HT-29 (cell line): Measurements from ENCODE around the gene SFXN5. TPM values are rescaled to one million over a fixed set of nuclear protein-coding genes. Genes with fewer than 3 reads are reported as not detected.

Experiments
- DNase-seq: peaks from one replicate; pipeline ENCODE4 v3.0.0-alpha.2; 2015; ENCODE audit warnings: low spot score
- total RNA-seq: library from RNA; depleted of rRNA; stranded (reverse); fragments of >200 nt; shearing (Covaris generic); gene quantifications from 2 replicates; pipeline ENCODE4 v1.2.3, GENCODE V29; 2014

SFXN5 gene
- total RNA-seq, 1 experiment from 2014 or later: 49.4 TPM

DNA sequence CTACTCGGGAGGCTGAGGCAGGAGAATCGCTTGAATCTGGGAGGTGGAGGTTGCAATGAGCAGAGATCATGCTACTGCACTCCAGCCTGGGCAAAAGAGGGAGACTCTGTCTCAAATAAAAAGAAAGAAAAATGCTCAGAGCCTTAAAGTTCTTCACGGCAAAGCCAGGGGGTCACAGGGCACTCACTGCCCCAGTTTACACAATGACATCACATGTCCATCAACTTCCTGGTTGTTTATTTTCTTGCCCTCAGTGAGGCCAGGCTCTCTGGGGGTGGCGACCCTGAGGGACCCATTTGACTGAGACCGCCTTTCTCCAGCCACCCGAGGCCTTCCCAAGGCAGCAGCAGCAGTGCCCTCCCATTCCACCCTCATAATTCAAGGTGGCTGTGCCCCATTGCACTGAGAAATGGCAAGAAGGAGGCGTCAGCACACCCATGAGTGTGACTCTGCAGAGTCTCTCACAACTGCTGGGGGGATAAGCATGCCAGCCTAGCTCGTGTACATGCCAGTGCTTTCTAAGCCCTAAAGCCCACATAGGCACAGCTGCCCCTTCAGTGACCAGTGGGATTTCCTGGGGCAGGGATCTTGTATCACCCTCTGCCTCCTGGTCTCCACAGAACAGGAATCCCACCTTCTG, 50.0 kb downstream of the SFXN5 start:
- no peak for DNase-seq

DNA sequence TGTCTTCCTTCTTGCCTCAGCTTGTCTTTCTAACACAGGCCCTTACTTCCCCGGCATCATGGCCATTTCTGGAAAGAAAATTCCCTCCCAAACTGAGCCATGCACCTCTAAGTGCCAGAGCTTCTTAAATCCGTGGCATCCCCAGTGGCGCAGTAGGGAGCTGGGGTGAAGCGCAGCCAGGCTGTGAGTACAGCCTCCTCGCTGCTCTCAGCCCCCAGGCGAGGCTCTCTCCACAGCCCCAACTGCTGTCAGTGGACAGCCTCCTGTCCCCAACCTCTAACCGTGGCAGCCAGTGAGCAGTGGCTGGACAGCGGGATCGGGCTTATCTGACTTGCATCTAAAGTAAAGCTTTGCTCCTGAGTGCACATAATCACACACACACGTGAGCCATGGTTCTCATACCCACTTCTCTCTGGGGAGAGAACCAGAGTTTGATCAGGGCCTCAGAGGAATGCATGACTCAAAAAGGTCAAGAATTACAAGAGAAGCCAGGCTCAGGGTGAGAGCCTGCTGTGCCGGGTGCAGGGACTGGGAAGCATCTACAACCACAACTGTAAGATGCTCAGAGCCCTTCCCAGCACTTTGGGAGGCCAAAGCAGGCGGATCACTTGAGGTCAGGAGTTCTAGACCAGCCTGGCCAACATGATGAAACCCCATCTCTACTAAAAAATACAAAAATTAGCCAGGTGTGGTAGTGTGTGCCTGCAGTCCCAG, 50.7 kb downstream of the SFXN5 start:
- no peak for DNase-seq

DNA sequence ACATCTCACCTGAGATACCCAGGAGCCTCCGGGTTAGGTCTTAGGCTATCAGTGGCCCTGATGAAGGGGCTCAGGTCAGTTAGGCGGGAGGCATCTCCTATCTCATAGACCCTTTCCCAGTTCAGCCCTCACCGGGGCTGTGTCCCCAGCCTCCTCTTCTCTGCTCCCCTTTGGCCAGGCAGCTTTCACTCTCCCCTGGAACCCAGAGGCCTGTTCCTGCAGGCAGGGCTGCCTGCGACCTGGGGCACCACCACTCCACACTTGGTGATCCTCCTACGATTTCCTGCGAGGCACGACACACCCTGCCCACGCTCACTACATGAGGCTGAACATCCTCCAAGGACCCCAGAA, 51.2 kb downstream of the SFXN5 start:
- no peak for DNase-seq

DNA sequence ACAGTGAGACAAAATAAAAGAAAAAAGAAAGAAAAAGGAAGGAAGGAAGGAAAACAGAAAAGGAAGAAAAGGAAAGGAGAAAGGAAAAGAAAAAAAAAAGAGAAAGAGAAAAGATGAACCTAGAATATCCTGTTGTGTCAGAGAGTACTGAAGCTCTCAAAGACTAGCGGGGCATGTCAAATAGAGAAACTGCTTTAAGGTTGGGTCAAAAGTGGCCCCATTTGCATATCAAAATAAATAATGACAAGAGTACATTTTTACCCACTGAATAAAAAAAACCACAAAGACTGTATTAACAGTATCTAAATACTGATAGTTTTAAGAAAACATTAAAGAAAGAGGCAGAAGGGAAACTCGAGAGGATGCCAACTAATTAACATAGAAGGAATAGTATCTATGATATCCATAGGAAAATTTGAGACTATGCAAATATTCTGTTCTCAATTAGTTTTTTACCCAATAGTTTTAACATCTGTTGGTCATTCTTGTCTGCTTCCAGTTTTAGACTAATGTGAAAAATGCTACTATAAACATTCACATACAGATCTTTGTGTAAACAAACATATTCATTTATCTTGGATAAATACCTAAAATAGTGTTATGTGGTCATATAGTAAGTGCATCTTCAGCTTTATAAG, 53.2 kb downstream of the SFXN5 start:
- no peak for DNase-seq

DNA sequence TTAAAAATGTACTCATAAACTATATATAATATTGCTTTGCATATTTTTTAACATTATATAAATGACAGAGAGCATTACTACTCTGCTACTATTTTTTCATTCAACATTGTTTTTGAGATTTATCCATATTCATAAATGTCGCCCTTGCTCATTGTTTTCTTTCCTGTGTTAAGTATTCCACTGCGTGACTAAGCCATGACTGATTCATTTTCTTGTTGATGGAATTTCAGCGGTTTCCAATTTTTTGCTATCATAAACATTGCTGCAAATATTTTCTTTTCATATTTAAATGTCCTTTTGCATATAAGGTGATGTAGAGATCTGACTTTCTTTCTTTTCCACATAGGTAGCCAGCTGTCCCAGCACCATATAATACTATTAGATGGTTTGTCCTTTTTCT, 57.6 kb downstream of the SFXN5 start:
- no peak for DNase-seq

DNA sequence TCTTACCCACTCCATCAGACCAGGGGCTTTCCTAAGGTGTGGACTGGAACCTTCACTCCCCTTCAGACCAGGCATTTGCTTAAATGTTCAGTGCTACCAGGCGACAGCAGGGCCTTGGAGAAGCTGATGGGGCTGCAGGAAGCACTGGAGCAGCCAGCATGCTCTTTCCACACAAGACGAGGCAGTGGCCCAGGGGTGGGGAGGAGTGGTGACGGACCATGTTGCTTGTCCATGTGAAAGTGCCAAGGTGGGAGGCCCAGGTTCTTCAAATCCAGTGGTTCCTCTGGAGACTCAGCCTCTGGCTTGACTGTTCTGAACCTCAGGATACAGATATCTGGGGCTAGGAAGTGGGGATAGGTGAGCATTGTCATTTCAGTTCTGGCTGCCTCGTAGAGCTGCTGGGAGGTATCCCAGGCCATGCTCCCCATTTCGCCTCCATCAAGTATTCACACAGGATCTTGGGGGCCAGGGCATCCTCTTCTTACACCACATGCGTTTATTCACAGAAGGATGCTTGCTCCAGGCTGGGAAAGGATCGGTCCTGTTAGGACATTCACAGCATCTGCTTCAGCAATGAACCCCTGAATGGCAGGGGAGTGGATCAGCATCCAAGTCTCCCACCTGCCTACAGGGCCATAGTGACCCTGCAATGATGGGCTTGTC, 62.2 kb downstream of the SFXN5 start:
- no peak for DNase-seq

DNA sequence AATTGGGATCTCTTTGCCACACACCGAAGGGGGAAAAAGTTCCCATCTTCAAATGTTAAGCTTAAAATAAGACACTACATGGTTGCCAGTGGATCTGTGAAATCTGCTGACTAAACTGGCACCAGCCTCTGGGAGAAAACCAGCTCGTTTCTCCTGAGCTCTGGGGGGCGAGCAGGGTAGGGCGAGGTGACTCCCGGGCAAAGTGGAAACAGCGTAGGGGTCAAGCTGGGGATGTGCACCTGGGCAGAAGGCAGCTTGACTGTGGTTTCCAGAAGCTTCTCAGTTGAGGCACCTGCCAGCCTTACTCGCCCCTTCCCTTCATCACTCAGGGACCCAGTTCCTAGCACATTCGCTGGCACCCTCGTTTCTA, 62.8 kb downstream of the SFXN5 start:
- no peak for DNase-seq

DNA sequence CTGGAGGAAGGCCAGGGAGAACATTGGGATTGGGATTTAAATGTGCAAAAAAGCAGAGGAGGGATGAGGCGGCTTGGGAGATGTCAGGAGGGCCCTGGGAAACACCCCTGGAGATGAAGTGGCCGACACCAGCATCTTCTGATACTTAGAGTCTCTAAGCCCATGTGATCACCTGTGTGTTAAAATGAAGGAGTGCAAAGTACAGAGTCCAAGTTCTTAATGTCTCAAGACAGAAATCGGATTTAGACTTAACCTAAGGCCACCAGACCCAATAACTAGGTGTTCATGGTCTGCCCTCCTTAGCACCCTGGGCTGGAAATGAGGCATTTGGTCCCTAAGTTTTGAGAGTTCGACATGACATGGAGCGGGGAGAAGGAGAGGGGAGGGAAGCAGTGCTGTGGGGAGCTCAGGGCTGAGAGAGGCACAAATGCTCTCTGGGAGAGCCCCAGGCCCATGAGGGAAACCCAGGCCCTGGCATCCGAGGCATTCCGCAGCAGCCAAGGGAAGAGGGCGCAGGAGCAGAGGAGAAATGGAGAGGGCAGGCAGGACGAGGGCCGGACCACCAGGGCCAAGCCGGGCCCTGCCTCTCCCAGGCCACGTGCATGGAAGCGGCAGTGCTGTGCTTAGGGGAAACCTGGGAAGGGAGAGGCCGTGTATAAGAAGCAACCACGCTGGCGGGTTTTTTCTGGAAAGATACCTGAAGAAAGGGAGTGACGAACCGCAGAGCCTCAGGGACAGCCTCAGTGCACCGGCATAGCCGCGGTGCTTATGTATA, 63.3 kb downstream of the SFXN5 start:
- no peak for DNase-seq

DNA sequence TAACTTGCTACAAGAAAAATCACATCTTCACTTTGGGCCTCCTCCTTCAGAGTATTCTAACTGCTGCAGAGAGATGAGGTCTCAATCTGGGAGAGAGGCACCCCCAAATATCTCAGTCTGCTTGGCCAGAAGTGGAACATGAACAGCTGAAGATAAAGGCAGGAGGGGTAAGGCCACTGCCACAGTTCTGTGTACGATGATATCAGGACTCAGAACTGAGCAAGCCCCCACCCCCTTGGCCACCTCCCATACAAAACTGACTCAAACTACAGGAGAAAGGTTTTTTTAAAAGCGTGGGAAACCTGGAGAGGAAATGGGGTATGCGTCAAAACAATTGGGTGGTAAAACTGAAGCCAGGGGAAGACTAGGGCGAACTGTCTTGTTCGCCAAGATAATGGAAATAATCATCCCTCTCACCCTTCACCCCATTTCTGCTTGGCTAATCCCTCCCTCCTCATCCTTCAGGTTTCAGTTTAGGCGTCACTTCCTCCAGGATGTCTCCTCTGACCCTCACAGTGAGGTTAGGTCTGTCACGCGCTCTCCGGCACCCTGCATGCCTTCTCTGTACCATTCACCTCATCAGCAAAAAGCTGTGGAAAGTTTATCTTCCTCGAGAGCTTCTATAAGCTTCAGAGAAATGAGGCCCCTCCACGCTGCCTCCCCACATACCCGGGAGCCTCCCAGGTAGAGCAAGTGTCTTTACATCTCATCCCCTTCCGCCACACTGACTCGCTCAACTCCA, 64.4 kb downstream of the SFXN5 start:
- no peak for DNase-seq

DNA sequence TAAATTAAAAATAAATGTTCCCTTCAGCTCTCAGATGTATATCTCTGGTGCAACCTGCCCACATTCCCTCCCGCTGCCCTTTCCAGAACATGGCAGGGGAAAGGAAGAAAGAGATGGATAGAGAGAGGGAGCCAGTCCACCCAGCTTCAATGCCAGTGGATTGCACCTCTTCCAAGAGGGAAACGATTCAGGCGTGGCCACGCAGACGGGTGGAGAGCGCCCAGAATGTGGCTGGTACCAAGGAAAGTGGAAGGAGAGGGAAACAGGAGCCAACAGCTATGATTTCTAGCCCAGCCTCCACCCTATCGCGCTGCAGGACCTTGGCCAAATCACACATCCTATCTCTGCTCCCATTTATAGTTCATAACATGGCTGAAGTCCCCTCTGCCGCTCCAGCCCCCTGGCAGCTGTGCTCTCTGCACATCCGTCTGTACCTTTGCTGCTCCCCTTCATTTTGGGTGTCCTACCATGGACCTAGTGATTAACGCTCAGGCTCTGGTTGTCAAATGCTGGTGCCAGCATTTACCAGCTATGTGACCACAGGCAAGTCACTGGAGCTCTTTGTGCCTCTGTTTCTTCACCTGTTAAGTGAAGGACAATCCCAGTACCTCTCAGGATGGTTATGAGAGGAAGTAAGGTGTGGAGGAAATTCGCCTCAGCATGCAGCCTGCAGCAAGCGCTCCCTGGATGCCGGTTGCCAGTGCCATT, 66.5 kb downstream of the SFXN5 start:
- no peak for DNase-seq

DNA sequence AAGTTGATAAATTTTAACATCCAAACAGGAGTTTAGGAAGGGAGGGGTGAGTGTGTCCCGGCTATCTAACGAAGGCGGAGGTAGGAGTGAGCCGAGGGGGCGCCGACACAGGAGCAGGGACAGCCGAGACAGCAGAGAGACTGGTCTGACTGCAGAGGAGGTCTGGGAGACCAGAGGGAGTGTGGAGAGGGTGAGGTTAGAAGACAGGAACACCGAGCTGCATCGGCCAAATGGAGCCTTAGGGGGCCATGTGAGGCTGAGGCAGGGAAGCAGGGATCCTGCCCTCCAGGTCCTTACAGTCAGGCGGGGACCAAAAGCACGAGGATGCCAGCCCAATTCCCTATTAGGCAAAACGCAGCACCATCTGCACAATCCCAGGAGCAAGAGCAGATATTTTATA, 67.0 kb downstream of the SFXN5 start:
- DNase-seq: no peak

DNA sequence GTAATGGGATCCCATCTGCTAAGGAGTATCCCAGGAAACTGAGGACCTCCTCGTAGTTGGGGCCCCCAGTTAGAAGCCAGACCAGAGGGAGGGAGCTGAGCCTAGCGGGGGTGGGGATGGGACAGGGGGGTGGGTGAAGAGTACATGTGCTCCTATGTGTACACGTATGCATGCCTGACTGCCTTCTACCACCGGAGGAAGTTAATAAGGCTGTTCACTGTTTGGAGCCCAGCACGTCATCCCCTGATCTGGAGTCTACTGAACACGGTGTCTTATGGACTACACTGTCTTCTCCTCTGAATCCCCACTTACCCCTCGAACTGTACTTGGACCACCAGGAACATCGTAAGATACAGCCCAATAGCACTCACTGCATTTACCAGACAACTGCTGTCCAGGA, 68.5 kb downstream of the SFXN5 start:
- DNase-seq: no peak

DNA sequence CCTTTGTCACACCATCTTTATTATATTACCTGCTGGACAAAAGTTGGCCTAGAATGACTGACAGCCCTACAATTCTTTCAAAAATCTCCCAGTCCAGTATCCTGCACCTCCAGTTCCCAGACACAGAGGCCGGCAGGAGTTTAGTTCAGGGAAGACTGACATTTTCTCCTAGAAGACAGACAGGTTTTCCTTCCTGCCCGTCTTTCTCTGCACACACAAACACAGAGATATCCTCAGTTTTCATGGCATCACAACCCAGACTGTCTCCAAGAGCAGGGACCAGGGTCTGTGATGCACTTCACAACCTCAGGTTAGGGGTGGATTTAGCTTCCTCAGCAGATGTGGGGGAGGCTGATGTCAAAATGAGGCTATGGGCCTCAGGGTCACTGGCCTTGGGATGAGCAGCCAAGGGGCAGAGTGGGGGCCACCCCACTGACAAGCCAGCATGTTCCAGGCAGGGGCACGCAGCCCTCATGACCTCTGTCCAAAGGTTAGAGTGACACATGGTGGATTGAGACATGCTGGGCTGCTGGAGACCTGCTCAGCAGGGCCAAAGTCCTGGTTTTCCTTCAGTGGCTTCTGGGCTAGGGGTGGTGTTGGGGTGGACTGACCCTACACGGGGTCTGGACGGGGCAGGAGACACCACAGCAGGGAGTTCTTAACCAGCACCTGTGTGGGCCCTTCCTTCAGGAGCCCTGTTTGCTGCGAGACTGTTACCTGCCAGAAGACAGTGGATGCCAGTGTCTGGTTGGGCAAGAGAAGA, 70.5 kb downstream of the SFXN5 start:
- DNase-seq: no peak

DNA sequence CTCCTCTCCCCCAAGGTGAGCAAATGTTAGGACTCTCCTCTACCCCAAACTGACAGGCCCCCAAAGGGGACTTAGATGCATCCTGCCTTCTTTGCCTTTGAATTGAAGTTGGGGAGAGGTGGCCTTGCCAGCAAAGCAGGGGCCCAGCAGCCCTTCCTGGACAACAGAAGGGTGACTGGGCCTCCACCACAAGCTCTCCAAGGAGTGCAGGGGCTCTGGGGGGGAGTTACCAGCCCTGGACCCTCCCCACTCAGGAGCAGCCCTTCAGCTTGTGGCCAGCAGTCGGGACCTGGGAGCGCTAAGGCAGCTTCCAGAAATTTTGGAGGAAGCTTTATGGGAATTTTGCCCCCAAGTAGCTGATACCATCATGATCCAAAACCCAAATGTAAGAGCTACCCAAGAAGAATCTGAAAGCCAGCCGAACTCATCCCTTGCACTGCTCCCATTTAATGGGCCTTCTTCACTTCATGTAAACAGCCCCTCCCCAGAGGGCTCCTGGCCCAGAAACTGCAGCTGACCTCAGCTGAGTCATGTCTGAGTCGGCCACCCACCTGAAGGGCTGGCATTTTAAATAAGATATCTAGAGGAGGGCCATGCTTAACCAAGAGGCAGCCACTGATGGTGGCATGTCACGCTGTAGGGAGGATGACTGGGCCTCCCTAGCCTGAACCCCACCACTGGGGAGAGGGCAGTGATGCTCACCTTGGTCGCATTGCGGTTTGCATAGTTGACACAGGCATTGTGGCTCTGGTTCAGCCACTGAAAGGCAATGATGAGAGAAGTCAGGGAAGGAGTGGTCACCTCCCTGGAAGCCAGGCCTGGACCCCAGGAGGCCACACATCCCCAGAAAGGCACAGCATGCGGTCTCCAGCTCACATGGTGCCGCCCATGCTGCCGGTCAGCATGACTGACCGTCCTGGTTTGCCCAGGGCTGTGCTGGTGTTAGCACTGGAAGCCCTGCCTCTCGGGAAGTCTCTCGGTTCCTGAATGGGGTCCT, 71.5 kb downstream of the SFXN5 start:
- DNase-seq: no peak

DNA sequence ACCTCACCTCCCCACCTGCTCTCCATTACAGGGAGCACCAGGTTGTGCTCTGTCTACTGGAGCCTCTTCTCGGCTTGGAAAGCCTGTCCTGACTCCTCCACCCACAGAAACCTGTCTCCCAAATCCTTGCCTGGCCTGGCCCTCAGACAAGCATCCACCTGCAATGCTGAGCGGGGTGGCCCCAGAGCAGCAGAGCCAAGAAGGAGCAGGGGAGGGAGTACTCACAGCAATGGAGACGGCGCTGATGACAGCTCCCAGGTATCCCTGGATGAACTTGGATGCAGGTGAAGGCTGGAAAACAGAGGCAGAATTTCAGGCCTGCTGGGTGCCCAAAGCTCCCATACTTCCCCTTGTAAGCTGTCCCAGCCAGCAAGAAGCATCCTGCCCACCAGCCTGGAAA, 72.8 kb downstream of the SFXN5 start:
- DNase-seq: no peak

DNA sequence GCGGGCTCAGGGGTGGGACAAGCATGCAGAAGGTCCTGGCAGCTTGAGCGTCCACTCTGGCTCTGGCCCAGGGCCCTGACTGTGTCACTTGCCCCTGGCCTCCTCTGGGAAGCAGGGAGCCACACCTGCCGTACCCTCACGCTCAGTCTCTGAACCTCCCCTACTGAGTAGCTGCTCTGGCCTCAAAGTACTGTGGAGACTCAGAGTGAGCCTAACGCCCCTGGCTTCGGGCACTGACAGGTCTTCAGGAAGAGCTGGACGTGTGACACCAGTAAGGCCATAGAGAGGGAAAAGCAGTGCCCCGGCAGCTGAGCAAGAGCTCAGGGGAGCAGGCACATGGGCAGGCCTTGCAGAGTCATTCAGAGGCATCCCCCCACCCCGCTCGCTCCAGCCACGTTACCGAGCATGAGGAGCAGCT, 73.3 kb downstream of the SFXN5 start:
- DNase-seq: no peak

DNA sequence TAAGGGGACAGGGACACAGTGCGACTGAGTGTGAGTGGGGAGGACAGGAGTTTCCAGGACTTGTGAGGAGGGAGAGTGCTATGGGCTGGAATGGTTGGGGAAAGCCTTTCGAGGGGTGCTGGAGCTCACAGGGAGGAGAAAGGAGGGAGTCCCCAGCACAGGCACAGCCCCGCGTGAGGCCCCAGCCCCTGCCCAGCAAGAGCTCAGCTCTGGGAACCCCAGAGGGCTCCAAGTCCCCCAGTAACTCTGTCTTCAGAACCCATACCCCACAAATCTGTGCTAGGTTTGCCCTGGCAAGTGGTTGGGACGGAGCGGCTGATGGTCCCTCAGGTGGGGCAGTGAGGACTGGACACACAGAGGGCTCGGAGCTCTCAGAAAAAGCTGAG, 75.4 kb downstream of the SFXN5 start:
- DNase-seq: no peak

DNA sequence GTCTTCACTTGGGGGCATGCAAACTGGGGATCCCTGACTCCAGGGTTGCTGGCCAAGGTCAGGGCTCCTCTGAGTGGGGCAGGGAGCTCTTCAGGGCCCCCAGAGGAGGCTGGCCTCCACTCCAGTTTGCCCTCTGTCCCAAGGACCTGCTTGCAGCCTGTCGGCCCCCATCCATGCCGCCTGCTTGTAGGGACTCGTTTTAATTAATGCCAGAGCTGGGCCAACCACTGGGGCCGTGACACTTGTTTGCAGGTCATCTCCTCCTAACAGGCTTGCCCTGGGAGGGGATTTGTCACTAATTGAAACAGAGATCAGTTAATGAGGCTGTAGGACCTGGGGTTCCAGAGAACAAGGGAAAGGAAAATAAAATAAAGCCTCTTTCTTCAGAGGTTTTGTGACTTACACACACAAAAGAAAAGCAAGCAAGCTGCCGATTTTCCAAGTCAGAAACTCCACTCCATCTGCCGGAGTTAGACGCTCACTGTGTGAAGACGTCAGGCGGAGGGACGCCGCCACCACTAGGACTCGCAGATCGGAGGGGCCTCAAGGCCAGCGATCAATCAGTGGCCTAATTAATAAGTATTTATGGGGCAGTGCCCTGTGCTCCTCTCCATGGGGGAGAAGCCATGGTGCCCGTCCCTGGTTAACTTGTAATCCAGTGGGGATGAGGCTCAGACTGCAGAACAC, 75.9 kb downstream of the SFXN5 start:
- no peak for DNase-seq
